Measurements from ENCODE around the gene VAT1L.
"Not testable (repeated sequence)": the region's sequence is repeated elsewhere in the genome, so short reads cannot be mapped to it uniquely, and the experiment has no call there.

Gene VAT1L

GRCh38 chr16:77913738-77914253 lies 125.4 kb downstream of the VAT1L start:
- no peak for DNase-seq (ENCODE audit: low read depth)

GRCh38 chr16:77916111-77916510 lies 127.7 kb downstream of the VAT1L start:
- no peak for DNase-seq (ENCODE audit: low read depth)

DNA sequence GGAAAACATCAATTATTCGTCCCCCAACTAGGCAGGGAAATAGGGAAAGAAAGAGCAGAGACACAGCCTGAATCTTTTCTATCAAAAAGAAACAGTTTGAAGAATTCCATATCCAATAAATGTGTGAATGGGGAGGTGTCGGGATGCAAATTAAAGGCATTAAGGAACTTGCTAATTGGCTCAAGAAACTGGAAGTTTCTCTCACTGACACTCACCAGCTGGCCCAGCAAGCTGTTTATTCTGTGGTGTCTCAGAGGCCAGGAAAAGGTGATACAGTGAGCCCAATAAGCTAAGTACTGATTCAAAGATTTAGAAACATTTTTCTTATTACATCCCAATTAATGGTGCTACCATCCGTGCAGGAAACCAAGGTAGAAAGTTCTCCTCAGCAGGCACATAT lies 129.6 kb downstream of the VAT1L start:
- DNase-seq (ENCODE audit: low read depth), result no peak

GRCh38 chr16:77918809-77919707 lies 130.7 kb downstream of the VAT1L start:
- peak; percentile 24 for DNase-seq (ENCODE audit: low read depth)

DNA sequence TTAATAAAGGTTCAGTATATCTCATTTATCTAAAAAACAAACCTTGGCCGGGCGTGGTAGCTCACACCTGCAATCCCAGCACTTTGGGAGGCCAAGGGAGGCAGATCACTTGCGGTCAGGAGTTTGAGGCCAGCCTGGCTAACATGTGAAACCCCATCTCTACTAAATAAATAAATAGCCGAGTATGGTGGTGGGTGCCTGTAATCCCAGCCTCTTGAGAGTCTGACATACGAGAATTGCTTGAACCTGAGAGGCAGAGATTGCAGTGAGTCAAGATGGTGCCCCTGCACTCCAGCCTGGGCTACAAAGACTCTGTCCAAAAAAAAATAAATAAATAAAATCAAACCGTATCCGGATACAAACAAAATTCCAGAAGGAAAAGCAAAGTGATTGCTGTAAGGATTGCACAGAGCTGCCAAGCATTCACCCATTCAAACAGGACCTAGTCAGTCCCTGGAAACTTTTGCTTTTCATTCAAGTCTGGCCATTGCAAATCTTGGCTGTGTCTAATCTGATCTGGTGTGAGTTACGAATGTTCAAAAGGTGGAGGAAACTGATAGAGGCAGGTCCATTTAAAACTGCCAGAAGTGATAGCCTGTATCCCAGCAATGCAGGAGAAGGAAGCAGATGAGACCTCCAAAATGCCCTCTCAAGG lies 131.5 kb downstream of the VAT1L start:
- no peak for DNase-seq (ENCODE audit: low read depth)

GRCh38 chr16:77920984-77921383 lies 132.6 kb downstream of the VAT1L start:
- no peak for DNase-seq (ENCODE audit: low read depth)

DNA sequence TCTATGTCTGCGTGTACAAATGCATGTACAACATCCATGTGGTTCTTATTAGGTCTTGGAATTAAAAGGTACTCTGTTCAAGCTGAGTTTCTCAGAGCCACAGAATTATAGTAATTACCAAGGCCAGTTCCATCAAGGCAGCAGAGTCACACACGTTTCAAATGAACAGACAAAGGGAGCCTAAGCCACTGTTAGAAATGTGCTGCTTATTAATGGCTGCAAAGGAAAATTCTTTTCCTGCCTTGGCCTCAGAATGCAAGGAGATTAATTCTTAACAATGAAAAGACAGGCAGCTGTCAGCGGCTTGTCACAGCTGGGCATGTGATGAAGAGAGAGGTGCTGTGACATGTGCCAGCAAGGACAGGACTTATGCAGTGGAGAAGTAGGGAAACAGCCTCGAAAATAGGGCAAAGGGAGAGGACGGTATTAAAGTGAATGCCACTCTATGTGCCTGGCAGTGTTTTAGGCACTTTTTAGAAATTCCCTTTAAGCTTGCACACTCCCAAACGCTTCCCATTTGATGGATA lies 133.9 kb downstream of the VAT1L start:
- DNase-seq (ENCODE audit: low read depth), result no peak

GRCh38 chr16:77925531-77925930 lies 137.2 kb downstream of the VAT1L start:
- no peak for DNase-seq (ENCODE audit: low read depth)

DNA sequence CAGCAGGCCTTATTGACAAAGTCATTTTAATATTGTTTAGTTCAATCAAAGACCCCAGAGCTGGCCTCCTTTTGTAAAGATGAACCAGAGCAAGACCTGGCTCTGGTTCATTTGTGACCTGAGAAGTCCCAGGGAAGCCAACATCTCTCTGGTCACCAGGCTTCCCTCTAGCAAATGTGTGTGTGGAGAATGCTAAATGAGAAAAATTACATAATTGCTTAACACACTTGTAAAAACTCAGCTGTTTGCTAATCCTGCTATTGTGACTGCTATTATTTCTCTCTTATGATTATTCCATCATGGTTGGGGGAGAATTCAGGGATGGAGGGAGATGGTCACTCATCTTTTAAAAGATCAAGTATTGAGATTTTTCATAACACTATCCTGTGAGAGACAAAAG lies 139.7 kb downstream of the VAT1L start:
- no peak for DNase-seq (ENCODE audit: low read depth)

GRCh38 chr16:77929004-77929403 lies 140.6 kb downstream of the VAT1L start:
- DNase-seq (ENCODE audit: low read depth), result no peak

DNA sequence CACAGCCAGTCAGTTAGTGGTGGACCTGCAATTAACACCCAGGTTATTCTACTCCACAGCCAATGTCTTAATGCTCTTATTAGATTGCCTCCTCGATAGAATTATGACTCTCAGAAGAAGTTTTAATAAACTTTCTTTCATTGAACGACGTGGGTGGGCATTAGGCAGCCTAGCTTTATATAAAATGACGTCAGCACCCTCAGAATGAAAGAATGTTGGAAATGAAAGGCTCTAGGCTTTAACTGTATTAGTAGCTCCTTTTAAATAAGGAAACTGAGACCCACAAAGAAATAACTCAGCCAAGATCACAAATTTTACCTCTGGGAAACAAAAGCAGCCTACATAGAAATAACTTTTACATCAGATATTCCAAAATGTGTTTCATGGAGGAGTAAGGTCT lies 142.7 kb downstream of the VAT1L start:
- DNase-seq (ENCODE audit: low read depth), result no peak

DNA sequence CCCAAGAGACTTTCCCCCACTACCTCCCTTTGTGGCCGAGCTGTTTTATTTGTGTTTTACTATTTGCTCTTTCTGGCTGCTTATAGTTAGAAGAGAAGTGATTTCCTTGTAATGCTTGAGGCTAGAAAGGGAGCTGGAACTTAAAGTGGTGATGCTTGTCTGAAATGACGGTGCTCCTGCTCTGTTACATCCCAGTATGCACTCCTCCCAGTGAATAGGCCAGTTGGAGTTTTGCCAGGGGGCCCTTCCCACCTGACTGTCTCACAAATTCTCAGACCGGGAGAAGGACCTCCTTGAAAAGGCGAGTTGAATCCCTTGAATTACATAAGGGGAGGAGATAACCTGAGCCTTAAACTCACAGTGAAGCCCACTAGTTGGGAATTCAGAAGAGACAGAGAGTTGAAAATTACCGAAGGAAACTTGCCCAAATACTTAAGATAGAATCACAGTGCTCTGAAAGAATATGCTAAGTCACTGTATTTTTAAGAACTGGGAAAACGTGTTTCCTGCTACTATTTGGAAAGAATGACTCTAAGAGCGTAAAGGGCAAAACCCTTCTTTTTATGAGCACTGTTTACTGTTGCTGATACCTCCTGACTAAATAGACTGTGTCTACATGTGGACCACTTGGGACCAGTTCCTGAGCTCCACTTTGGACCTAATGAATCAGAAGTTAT lies 149.2 kb downstream of the VAT1L start:
- no peak for DNase-seq (ENCODE audit: low read depth)

GRCh38 chr16:77938913-77939312 lies 150.5 kb downstream of the VAT1L start:
- no peak for DNase-seq (ENCODE audit: low read depth)

DNA sequence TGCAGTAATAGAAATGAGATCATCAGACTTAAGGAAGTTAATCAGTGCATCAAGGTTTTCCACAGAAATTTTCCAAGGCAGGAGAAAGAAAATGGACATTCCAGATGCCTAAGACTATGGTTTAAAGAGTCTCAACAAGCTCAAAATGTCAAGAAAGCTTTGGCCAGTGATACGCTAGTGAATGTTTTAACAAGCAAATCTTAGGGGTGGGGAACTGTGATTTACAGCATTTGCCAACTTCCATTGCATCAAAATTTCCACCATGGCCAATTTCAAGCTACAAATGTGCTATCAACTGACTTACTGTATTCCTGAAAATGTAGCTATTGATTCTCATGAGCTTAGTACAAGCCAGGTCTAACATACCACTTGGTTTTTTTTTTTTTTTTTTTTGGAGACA lies 151.6 kb downstream of the VAT1L start:
- DNase-seq (ENCODE audit: low read depth), result no peak

GRCh38 chr16:77943801-77944200 lies 155.4 kb downstream of the VAT1L start:
- no peak for DNase-seq (ENCODE audit: low read depth)

DNA sequence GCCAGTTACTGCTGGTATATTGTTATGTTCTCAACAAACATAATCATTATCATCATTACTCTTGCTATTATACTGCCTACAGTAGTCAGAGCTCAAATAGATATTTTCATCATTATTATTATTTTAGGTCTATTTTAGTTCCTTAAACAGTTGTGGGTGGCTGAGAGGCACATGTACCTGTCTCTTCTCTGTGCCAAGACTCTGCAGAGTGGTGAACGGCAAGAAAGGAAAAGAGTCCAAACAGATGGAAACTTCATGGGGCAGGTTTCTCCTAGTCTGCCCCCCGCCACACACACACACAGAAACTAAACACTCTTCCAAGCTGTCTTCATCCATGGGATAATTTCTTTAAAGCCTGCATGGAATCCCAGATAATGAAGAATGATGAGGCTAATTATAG lies 156.3 kb downstream of the VAT1L start:
- no peak for DNase-seq (ENCODE audit: low read depth)

GRCh38 chr16:77945126-77945525 lies 156.8 kb downstream of the VAT1L start:
- DNase-seq (ENCODE audit: low read depth), result no peak

- DNase-seq (ENCODE audit: low read depth), result no peak
Observed at GRCh38 chr16:77946823-77947222, 158.5 kb downstream of the VAT1L start.

GRCh38 chr16:77947590-77947989 lies 159.2 kb downstream of the VAT1L start:
- not testable (repeated sequence) for DNase-seq (ENCODE audit: low read depth)

DNA sequence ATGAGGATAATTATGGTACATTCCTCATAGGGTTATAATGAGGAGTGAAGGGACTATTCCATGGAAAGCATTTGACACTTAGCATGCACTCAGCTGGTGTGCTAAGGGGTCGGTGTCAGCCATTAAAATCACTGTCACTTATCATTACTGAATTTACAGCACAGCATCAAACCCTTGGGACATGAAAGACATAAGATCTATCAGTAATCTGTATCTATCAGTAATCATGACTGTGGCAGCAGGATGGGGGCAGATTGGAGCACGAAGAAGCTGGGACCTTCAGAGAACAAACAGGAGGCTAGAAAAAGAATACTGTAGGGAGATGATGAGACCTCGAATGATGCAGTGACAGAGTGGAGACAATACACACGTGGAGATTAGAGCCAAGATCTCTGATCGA lies 160.5 kb downstream of the VAT1L start:
- no peak for DNase-seq (ENCODE audit: low read depth)

- no peak for DNase-seq (ENCODE audit: low read depth)
Observed at GRCh38 chr16:77949445-77949844, 161.1 kb downstream of the VAT1L start.

GRCh38 chr16:77951788-77952187 lies 163.4 kb downstream of the VAT1L start:
- DNase-seq (ENCODE audit: low read depth), result no peak
